Bronchial epithelial cell (primary cell): ENCODE results near the gene ADAD2. TPM values are rescaled to one million over a fixed set of nuclear protein-coding genes. Genes with fewer than 3 reads are reported as not detected.

Experiments
- DNase-seq: peaks from one replicate; pipeline ENCODE4 v3.0.0-alpha.2; 2010; ENCODE audit warnings: low read depth
- FAIRE-seq: peaks from 2 replicates; lab custom pipeline; 2011; peaks lifted over from hg19 to GRCh38; lab: Jason Lieb, UNC
- H3K27me3 ChIP-seq: 2 replicates; pipeline ENCODE4 v1.5.1; 2011; ENCODE audit warnings: low read length; ENCODE audit not compliant: control insufficient read depth, insufficient read depth
- H3K36me3 ChIP-seq: 2 replicates; pipeline ENCODE4 v1.5.1; 2011; ENCODE audit warnings: low read length; ENCODE audit not compliant: control insufficient read depth, insufficient read depth
- H3K4me3 ChIP-seq: 2 replicates; pipeline ENCODE4 v1.5.1; 2011; ENCODE audit warnings: mild to moderate bottlenecking, low read depth, low read length, control low read depth
- total RNA-seq: library from RNA; depleted of rRNA; stranded (reverse); fragments of >200 nt; gene quantifications from 2 replicates; pipeline ENCODE4 v1.2.1, GENCODE V29; 2014
- TF ChIP-seq, protein P1 (sequence below): IDR thresholded peaks from 2 replicates; pipeline ENCODE4 v1.5.1; 2011; ENCODE audit warnings: mild to moderate bottlenecking, moderate library complexity, low read length, control low read depth, inconsistent platforms; ENCODE audit not compliant: insufficient read depth, severe bottlenecking

The ADAD2 gene
- total RNA-seq, 1 donor from 2014 or later, result not detected

DNA sequence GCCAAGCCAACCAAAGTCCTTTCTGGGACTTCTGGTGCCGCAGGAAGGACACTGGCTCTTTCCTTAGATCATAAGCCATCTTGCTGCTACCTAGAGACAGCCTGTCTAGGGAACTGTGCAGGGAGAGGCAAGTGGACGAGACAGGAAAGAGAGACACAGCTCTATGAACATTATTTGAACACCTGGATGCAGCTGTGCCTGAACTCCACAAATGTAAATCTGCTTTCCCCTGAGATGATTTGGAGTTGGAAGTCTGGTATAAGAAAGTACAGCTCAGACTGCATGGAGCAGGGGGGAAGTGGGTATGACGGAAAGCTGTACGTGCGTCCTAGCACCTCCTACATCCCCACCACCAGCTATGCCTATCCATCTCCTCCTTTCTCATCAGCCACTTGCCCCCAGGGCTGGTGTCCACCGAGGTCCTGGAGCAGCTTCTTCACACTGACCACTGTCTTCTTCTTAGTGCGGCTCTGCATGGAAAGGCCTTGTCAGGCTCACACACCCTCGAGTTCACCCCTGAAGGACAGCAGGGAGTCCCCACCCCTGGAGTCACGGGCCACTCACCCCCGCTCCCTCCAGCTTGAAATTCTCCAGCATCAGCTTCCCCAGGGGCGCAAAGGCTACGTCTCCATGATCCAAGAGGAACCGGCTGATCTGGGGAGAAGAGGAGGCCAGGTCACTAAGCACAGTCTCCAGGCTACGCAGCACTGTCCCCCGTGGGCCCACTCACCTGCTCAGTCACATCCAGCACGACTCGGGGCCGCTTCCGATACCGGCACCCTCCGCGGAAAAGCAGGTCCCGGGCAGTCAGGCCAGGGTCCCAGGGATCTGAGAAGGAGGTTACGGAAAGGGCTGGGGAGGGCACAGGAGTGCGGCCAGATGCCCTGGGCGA, 8.0 kb upstream of the ADAD2 start:
- H3K36me3 ChIP-seq, result peaks cover 23% of the 10 kb centered on the region
- TF ChIP-seq, protein P1, sequence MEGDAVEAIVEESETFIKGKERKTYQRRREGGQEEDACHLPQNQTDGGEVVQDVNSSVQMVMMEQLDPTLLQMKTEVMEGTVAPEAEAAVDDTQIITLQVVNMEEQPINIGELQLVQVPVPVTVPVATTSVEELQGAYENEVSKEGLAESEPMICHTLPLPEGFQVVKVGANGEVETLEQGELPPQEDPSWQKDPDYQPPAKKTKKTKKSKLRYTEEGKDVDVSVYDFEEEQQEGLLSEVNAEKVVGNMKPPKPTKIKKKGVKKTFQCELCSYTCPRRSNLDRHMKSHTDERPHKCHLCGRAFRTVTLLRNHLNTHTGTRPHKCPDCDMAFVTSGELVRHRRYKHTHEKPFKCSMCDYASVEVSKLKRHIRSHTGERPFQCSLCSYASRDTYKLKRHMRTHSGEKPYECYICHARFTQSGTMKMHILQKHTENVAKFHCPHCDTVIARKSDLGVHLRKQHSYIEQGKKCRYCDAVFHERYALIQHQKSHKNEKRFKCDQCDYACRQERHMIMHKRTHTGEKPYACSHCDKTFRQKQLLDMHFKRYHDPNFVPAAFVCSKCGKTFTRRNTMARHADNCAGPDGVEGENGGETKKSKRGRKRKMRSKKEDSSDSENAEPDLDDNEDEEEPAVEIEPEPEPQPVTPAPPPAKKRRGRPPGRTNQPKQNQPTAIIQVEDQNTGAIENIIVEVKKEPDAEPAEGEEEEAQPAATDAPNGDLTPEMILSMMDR, result no peak
- FAIRE-seq, result peak; percentile 7
- DNase-seq, result no peak
- no peaks in the 10 kb centered on the region for H3K27me3 ChIP-seq
- H3K4me3 ChIP-seq, result no peak overlapping the region

DNA sequence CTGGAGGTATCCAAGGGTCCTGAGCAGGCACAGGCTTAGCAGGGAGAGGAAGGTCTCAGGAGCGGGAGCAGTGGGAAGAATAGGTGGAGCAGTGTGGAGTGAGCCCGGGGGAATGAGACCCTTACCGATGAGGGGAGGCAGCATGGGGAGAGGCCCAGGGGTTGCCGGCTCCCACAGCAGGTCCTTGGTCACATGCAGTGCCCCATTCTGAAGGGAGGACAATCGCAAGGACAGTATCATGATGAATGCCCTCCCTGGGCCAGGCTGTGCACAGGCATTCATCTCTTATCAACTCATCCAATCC, 7.4 kb upstream of the ADAD2 start:
- Histone ChIP-seq H3K27me3 (no peaks in the 10 kb centered on the region), H3K36me3 (peaks cover 23% of the 10 kb centered on the region)
- peak; percentile 7 for FAIRE-seq

DNA sequence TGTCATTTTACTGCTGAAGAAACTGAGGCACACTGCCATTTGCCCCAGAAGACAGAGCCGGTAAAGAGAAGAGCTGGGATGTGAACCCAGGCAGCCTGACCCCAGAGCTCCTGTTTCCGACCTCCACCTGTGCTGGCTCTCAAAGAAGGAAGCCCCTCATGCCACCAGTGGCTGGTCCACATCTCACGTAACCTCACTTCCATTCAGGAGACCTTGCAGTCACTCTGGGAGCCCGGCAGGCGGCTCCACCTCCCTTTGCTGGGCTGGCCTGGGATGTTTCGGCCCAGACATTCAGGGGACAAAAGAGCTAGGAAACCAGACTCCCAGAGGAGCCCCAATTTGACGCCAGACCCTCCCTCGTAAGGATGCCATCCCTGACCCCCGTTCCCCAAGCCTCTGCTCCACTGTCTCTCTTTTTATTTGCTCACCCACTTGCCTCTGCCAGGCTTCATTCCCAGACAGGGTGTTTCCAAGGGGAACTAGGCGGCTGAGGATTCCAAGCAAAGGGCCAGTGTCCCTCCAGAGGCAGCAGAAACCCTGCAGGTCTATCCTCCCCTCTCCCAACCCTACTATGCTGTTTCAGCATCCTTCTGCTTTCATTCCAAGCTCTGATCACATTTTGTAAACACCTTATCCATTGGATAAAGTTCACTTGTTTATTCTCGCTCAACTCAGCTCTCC, 6.9 kb upstream of the ADAD2 start:
- no peak for FAIRE-seq
- H3K27me3 ChIP-seq, result no peaks in the 10 kb centered on the region
- TF ChIP-seq, protein P1, result peak; percentile 31
- H3K4me3 ChIP-seq, result no peak overlapping the region
- peaks cover 23% of the 10 kb centered on the region for H3K36me3 ChIP-seq
- DNase-seq, result no peak

More for the DNA sequence above, 7.4 kb upstream of the ADAD2 start:
- no peak for DNase-seq
- TF ChIP-seq, protein P1, result no peak
- no peak overlapping the region for H3K4me3 ChIP-seq

DNA sequence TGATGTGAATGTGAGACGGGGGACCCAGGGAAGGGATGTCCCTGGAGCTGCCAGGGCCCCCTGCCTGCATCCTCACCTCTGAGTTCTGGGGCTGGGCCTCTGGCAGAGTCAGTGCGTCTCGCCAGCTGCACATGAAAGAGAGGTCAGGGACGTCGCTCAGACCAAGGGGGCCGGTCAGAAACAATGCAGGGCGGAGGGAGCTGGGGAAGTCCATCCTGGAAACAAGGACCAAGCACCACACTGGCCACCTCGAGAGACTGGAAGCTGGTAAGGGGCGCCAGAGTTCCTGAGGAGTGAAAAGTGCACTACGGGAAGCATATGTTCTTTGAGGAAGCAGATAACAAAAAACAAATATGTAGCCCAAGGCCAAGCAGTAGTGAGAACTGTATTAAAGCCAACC, 6.2 kb upstream of the ADAD2 start:
- Histone ChIP-seq H3K36me3 (peaks cover 17% of the 10 kb centered on the region), H3K27me3 (no peaks in the 10 kb centered on the region), H3K4me3 (no peak overlapping the region)
- no peak for FAIRE-seq
- TF ChIP-seq, protein P1, result no peak
- no peak for DNase-seq

DNA sequence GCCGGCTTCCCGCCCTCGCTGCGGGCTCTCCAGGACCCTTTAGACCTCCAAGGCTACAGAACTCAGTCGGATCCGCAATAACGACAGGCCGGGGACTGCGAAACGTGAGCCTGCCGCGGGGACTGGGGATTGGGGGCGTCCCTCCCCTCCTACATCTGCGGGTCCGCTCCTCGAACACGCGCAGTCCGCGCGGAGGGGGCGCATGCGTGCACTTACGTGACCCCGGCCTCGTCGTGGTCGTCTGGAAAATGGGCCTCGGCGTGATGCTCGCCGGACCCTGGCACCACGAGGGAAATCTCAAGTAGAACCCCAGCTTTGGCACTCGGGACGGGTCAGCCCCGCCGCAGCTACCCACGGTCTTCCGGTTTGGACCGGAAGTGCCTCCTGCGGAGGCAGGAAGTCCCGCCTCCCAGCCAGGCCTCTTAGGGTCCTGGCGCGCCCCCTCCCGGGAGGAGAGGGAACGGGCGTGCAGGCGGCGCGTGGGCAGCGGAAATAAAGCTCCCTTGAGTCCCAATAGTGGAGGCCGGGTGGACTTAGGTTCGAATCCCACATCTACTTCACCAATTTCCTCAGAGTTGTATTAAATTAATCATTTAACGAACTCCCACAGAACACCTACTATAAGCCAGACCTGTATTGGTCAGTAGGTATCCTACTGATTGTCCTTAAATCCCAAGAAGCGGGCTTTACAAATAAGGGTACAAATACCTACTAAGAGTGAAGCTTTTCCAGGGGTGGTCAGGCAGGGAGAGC, 4.1 kb upstream of the ADAD2 start, which contains the start of gene TAF1C:
TSS of gene TAF1C (minus strand) at position 373 of the 753 bp plus-strand sequence. CDS start 2,069 bp downstream, outside the sequence.
- DNase-seq (peak; percentile 84), FAIRE-seq (no peak)
- TF ChIP-seq, protein P1, result peak; percentile 97
- Histone ChIP-seq H3K4me3 (peak within 1 kb of the TSS; percentile 100), H3K36me3 (peaks cover 11% of the 10 kb centered on the region), H3K27me3 (no peaks in the 10 kb centered on the region)
